NCI-H748 (cell line): ENCODE measurements around the gene SLC22A3.

Experiments
- DNase-seq: peaks from one replicate; lab custom pipeline; 2025; ENCODE audit not compliant: unreplicated experiment; lab: John Stamatoyannopoulos, UW

The SLC22A3 gene

DNA sequence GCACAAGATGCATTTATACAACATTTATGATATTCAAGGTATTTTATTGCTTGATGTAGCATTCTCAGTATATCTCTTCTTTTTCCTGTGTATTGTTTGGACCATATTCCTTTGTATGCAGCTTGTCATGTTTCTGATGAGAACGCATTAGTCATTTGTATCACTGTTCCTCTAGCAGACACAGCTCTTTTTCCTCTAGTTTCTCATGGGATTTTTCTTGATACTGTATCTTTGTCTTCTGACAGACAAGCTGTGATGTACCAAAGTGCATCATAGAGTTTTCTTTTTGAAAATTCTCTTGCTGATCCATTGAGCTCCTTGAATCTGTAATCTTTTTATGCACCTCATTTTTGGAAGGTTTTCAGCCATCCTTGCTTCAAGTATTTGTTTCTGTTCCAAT is 140.9 kb downstream of the SLC22A3 start:
- no peak for DNase-seq

- no peak for DNase-seq
Observed at GRCh38 chr6:160494576-160494975, 146.4 kb downstream of the SLC22A3 start.

DNA sequence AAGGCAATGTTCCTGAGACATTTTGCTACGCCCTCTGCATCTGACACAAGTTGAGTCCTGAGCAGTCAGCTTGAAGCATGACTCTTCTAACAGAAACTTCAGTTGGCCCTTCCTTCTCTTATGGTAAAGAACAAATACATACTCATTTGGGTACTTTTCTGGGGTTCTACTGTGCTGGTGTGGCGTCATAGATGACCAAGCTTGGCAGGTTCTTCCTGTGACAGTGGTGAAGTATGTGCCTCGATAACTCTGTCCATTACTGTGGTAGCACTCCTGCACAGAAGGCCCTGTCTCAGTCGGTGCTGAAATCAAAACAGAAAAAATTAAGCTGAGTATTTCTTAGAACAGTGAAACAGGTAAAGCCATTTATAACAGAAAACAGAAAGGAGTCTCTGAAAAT is 152.5 kb downstream of the SLC22A3 start:
- DNase-seq, result no peak
